IPS-15b (cell line): Measurements from ENCODE around the gene CYP19A1.

Source experiments
- H3K27me3 ChIP-seq: one replicate; pipeline ENCODE4 v1.6.1; 2013; ENCODE audit warnings: low read length; ENCODE audit not compliant: control insufficient read depth, insufficient read depth
- H3K36me3 ChIP-seq: one replicate; pipeline ENCODE4 v1.6.1; 2013; ENCODE audit warnings: low read length; ENCODE audit not compliant: control insufficient read depth, insufficient read depth
- H3K4me1 ChIP-seq: one replicate; pipeline ENCODE4 v1.6.1; 2013; ENCODE audit warnings: mild to moderate bottlenecking, low read length; ENCODE audit not compliant: control insufficient read depth, insufficient read depth
- H3K4me3 ChIP-seq: one replicate; pipeline ENCODE4 v1.5.1; 2013; ENCODE audit warnings: low read depth, low read length
- H3K9ac ChIP-seq: one replicate; pipeline ENCODE4 v1.6.1; 2013; ENCODE audit warnings: low read depth, mild to moderate bottlenecking, low read length
- H3K9me3 ChIP-seq: one replicate; pipeline ENCODE4 v1.6.1; 2013; ENCODE audit warnings: mild to moderate bottlenecking, low read length; ENCODE audit not compliant: control insufficient read depth, insufficient read depth

CYP19A1 gene

GRCh38 chr15:51161491-51162220 is 176.7 kb downstream of the CYP19A1 start:
- Histone ChIP-seq H3K36me3 (no peaks in the 10 kb centered on the region), H3K9me3 (no peaks in the 10 kb centered on the region), H3K9ac (no peak overlapping the region), H3K27me3 (no peaks in the 10 kb centered on the region), H3K4me1 (peaks cover 6% of the 10 kb centered on the region), H3K4me3 (no peak overlapping the region)

GRCh38 chr15:51160484-51160883 is 177.9 kb downstream of the CYP19A1 start:
- Histone ChIP-seq H3K4me3 (no peak overlapping the region), H3K4me1 (peaks cover 6% of the 10 kb centered on the region), H3K27me3 (no peaks in the 10 kb centered on the region), H3K9me3 (no peaks in the 10 kb centered on the region), H3K9ac (no peak overlapping the region), H3K36me3 (no peaks in the 10 kb centered on the region)
